Liver (tissue), 9 donors: Measurements from ENCODE around the gene PEX11G. TPM values are rescaled to one million over a fixed set of nuclear protein-coding genes. Genes with fewer than 3 reads are reported as not detected.

Experiments used
- DNase-seq: peaks from one replicate; pipeline ENCODE4 v3.0.0-alpha.2; 2017; ENCODE audit warnings: low spot score
- H3K27ac ChIP-seq, 2 donors: one replicate each; pipeline ENCODE4 v1.7.0; 2013; ENCODE audit warnings: inconsistent platforms in 2 of 2, low read length in 2 of 2, control low read depth in 1 of 2, low read depth in 1 of 2, mild to moderate bottlenecking in 1 of 2
- H3K27me3 ChIP-seq, 4 donors: one replicate each; pipeline versions ENCODE4 v1.6.1 to v1.7.0; 2013; ENCODE audit warnings: low read length in 3 of 4, inconsistent platforms in 1 of 4, mild to moderate bottlenecking in 1 of 4, moderate library complexity in 1 of 4; ENCODE audit not compliant: control insufficient read depth in 4 of 4, insufficient read depth in 4 of 4
- H3K36me3 ChIP-seq, 4 donors: one replicate each; pipeline versions ENCODE4 v1.6.1 to v1.7.0; 2013; ENCODE audit warnings: low read length in 3 of 4, mild to moderate bottlenecking in 3 of 4, low read depth in 1 of 4, moderate library complexity in 1 of 4; ENCODE audit not compliant: control insufficient read depth in 4 of 4, insufficient read depth in 3 of 4
- H3K4me1 ChIP-seq, 4 donors: one replicate each; pipeline versions ENCODE4 v1.6.1 to v1.7.0; 2013; ENCODE audit warnings: low read length in 3 of 4, mild to moderate bottlenecking in 3 of 4, moderate library complexity in 1 of 4; ENCODE audit not compliant: control insufficient read depth in 4 of 4, insufficient read depth in 4 of 4
- H3K4me3 ChIP-seq, 3 donors: one replicate each; pipeline versions ENCODE4 v1.6.1 to v1.7.0; 2013; ENCODE audit warnings: low read length in 3 of 3, control low read depth in 1 of 3, low read depth in 1 of 3, mild to moderate bottlenecking in 1 of 3
- H3K9ac ChIP-seq, 2 donors: one replicate each; pipeline ENCODE4 v1.7.0; 2013; ENCODE audit warnings: low read length in 2 of 2, mild to moderate bottlenecking in 2 of 2, moderate library complexity in 2 of 2, control low read depth in 1 of 2, low read depth in 1 of 2
- H3K9me3 ChIP-seq, 4 donors: one replicate each; pipeline versions ENCODE4 v1.6.1 to v1.7.0; 2013; ENCODE audit warnings: low read length in 3 of 4; ENCODE audit not compliant: control insufficient read depth in 4 of 4
- EGR1 ChIP-seq, 2 donors: IDR thresholded peaks; 2 replicates each; pipeline ENCODE4 v1.6.1; 2016 to 2018; ENCODE audit warnings: antibody characterized with exemption in 2 of 2, low read depth in 2 of 2
- FOXA1 ChIP-seq: IDR thresholded peaks from 2 replicates; pipeline ENCODE4 v1.6.1; 2016; ENCODE audit warnings: antibody characterized with exemption
- FOXA2 ChIP-seq: IDR thresholded peaks from 2 replicates; pipeline ENCODE4 v1.6.1; 2016; ENCODE audit warnings: antibody characterized with exemption
- GABPA ChIP-seq, 2 donors: IDR thresholded peaks in 1 of 2; conservative IDR thresholded peaks in 1 of 2; 2 replicates each; pipeline ENCODE4 v1.6.1; 2016; ENCODE audit warnings: antibody characterized with exemption in 2 of 2, mild to moderate bottlenecking in 1 of 2, moderate library complexity in 1 of 2
- HNF4A ChIP-seq, 2 donors: conservative IDR thresholded peaks; 2 replicates each; pipeline ENCODE4 v1.6.1; 2016; ENCODE audit warnings: antibody characterized with exemption in 2 of 2, mild to moderate bottlenecking in 2 of 2
- HNF4G ChIP-seq: IDR thresholded peaks from 2 replicates; pipeline ENCODE4 v1.6.1; 2016; ENCODE audit warnings: antibody characterized with exemption
- JUND ChIP-seq, 2 donors: IDR thresholded peaks; 2 replicates each; pipeline ENCODE4 v1.6.1; 2016; ENCODE audit warnings: antibody characterized with exemption in 2 of 2
- MAX ChIP-seq: IDR thresholded peaks from 2 replicates; pipeline ENCODE4 v1.6.1; 2016; ENCODE audit warnings: antibody characterized with exemption
- NR2F2 ChIP-seq: IDR thresholded peaks from 2 replicates; pipeline ENCODE4 v1.6.1; 2016; ENCODE audit warnings: antibody characterized with exemption
- RAD21 ChIP-seq, 2 donors: IDR thresholded peaks; 2 replicates each; pipeline ENCODE4 v1.6.1; 2016; ENCODE audit warnings: antibody characterized with exemption in 2 of 2, mild to moderate bottlenecking in 2 of 2
- RXRA ChIP-seq, 2 donors: IDR thresholded peaks; 2 replicates each; pipeline ENCODE4 v1.6.1; 2017 to 2018; ENCODE audit warnings: antibody characterized with exemption in 2 of 2, mild to moderate bottlenecking in 1 of 2
- SP1 ChIP-seq: IDR thresholded peaks from 2 replicates; pipeline ENCODE4 v1.6.1; 2018; ENCODE audit warnings: antibody characterized with exemption, mild to moderate bottlenecking
- TAF1 ChIP-seq: conservative IDR thresholded peaks from 2 replicates; pipeline ENCODE4 v1.6.1; 2016; ENCODE audit warnings: antibody characterized with exemption, mild to moderate bottlenecking
- YY1 ChIP-seq: IDR thresholded peaks from 2 replicates; pipeline ENCODE4 v1.6.1; 2016; ENCODE audit warnings: antibody characterized with exemption, mild to moderate bottlenecking
- ZBTB33 ChIP-seq: IDR thresholded peaks from 2 replicates; pipeline ENCODE4 v1.6.1; 2016; ENCODE audit warnings: antibody characterized with exemption
- WGBS: extraction: QIAGEN DNeasy Blood & Tissue Kit; methylation state at CpG from one replicate; pipeline ENCODE4 v1.1.7; 2013; 5-methylcytosine and 5-hydroxymethylcytosine counted together
- polyA plus RNA-seq, 2 donors: library from polyadenylated mRNA; stranded (reverse) in 1 of 2; unstranded in 1 of 2; fragments of 200-250 nt in 1 of 2; fragments of >200 nt in 1 of 2; fragmentation: Nextera tagmentation in 1 of 2; extraction: Ambion mirVana in 1 of 2; gene quantifications; one replicate each; pipeline versions ENCODE4 v1.2.1 to v1.2.3, GENCODE V29; 2013 to 2015
- total RNA-seq, 2 donors: library from RNA; depleted of rRNA; stranded (reverse); fragments of >200 nt; gene quantifications; one replicate each; pipeline ENCODE4 v1.2.3, GENCODE V29; 2014
- TF ChIP-seq, protein P1 (sequence below): IDR thresholded peaks from 2 replicates; pipeline ENCODE4 v1.6.1; 2016; ENCODE audit warnings: antibody characterized with exemption
- TF ChIP-seq, protein P2 (sequence below): IDR thresholded peaks from 2 replicates; pipeline ENCODE4 v1.6.1; 2016; ENCODE audit warnings: antibody characterized with exemption, mild to moderate bottlenecking
- TF ChIP-seq, protein P3 (sequence below): fragments of 150-350 bp; IDR thresholded peaks from 2 replicates; pipeline ENCODE4 v1.5.1; 2017; ENCODE audit warnings: improper control_type of control experiment, low read depth, low read length; ENCODE audit not compliant: missing input control
- donor health status: healthy.
- donor health status: healthy.
- donor health status: healthy.
- donor health status: healthy.
- donor health status: healthy.

Gene PEX11G
- 1 to 10 TPM; 1.9 to 7.7 TPM for total RNA-seq
- polyA plus RNA-seq, result 10 to 100 TPM in 1 of 2 donors, 1 to 10 TPM in 1; 8.6 to 10.9 TPM

DNA sequence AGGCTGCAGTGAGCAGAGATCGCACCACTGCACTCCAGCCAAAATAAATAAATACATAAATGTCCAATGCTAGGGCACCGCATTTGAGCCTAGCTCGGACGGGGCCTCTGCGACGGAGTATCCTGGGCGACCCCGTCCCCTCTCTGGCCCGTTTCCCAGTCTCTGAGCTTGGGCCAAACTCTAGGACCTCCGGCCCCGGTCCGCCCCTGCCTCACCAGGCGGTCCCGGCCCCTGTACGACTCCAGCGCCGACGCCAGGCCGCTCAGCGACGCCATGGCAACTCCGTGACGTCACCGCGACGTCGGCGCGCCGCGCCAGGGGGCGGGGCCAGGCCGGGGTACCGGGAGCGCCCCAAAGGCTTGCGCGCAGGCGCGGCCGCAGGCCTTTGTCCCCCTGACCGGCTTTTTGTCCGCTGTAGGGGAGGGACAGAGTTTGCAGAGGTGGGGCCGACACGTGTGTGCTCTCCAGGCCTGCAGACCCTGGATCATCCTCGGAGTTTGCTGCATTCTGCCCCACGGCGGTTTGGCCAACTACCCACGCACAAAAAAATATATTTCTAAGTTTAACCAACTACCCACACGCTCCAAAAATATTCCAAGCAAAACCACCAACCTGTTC, at the start of gene PEX11G:
Gene PEX11G, minus strand, starts transcription at position 300 of the 618 bp plus-strand sequence. Its CDS starts 25 bp downstream, at position 275.
- peak within 1 kb of the TSS; percentile 64 to 85 for H3K9ac ChIP-seq
- peak; percentile 95 for DNase-seq
- H3K36me3 ChIP-seq, result peaks cover 0 to 2% (median 0%) of the 10 kb centered on the region in 4 donors
- under 1% methylated on average over 49 of the region's 49 CpGs for WGBS
- no peaks in the 10 kb centered on the region for H3K9me3 ChIP-seq
- peaks cover 0 to 14% (median 7%) of the 10 kb centered on the region in 4 donors for H3K4me1 ChIP-seq
- no peak for TF ChIP-seq FOXA1
- TF ChIP-seq, protein P1, sequence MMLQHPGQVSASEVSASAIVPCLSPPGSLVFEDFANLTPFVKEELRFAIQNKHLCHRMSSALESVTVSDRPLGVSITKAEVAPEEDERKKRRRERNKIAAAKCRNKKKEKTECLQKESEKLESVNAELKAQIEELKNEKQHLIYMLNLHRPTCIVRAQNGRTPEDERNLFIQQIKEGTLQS, result no peak
- no peak for TF ChIP-seq TAF1
- no peak for TF ChIP-seq FOXA2
- TF ChIP-seq YY1, result peak; percentile 8
- no peak for TF ChIP-seq ZBTB33
- TF ChIP-seq MAX, result peak; percentile 56
- H3K4me3 ChIP-seq, result peak within 1 kb of the TSS; percentile 68 to 79 (median 72)
- peak within 1 kb of the TSS; percentile 83 to 96 for H3K27ac ChIP-seq
- H3K27me3 ChIP-seq, result no peaks in the 10 kb centered on the region

DNA sequence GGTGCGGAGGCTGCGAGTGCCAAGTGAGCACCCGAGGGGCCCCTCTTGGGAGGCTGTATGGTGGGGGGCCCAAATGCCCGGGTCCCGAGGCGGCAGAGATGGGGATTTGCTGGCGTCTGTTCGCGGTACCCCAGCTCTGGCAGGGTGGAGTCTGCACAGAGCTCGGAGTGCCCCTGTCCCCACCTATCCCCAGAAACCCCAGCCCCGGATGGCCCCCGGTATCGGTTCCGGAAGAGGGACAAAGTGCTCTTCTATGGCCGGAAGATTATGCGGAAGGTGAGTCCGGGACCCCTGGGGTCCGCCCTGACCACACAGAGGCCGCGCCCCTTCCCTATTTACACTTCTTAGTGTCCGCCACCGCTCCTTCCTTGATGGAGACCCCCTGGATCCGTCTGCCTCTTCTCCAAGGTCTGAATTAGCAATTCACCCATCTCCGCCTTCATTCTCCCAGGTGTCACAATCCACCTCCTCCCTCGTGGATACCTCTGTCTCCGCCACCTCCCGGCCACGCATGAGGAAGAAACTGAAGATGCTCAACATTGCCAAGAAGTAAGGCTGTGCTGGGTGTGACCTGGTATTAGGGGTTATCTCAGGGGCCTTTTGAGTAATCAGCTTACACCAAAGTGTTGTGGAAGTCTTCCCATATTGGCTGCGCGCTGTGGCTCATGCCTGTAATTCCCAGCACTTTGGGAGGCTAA, 47.3 kb upstream of the PEX11G start:
- Histone ChIP-seq H3K4me1 (peaks cover 4 to 31% (median 22%) of the 10 kb centered on the region in 4 donors), H3K9ac (peak overlapping the region in 1 of 2 donors; percentile 88), H3K4me3 (peak overlapping the region; percentile 59 to 94 (median 71)), H3K36me3 (peaks cover 3 to 25% (median 6%) of the 10 kb centered on the region in 4 donors), H3K9me3 (no peaks in the 10 kb centered on the region), H3K27ac (peak overlapping the region; percentile 84 to 95), H3K27me3 (no peaks in the 10 kb centered on the region)
- DNase-seq, result peak; percentile 61
- 35% methylated on average over 30 of the region's 30 CpGs for WGBS
- no peak for TF ChIP-seq JUND (IDR thresholded peaks at IDR 0.05)
- TF ChIP-seq RXRA (IDR thresholded peaks at IDR 0.05), result no peak
- no peak for TF ChIP-seq HNF4A (conservative IDR thresholded peaks at IDR 0.05)
- TF ChIP-seq, protein P2, sequence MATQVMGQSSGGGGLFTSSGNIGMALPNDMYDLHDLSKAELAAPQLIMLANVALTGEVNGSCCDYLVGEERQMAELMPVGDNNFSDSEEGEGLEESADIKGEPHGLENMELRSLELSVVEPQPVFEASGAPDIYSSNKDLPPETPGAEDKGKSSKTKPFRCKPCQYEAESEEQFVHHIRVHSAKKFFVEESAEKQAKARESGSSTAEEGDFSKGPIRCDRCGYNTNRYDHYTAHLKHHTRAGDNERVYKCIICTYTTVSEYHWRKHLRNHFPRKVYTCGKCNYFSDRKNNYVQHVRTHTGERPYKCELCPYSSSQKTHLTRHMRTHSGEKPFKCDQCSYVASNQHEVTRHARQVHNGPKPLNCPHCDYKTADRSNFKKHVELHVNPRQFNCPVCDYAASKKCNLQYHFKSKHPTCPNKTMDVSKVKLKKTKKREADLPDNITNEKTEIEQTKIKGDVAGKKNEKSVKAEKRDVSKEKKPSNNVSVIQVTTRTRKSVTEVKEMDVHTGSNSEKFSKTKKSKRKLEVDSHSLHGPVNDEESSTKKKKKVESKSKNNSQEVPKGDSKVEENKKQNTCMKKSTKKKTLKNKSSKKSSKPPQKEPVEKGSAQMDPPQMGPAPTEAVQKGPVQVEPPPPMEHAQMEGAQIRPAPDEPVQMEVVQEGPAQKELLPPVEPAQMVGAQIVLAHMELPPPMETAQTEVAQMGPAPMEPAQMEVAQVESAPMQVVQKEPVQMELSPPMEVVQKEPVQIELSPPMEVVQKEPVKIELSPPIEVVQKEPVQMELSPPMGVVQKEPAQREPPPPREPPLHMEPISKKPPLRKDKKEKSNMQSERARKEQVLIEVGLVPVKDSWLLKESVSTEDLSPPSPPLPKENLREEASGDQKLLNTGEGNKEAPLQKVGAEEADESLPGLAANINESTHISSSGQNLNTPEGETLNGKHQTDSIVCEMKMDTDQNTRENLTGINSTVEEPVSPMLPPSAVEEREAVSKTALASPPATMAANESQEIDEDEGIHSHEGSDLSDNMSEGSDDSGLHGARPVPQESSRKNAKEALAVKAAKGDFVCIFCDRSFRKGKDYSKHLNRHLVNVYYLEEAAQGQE, result no peak
- no peak for TF ChIP-seq GABPA (IDR thresholded peaks at IDR 0.05 in 1 of 2, conservative IDR thresholded peaks at IDR 0.05 in 1 of 2)
- no peak for TF ChIP-seq YY1
- no peak for TF ChIP-seq EGR1 (IDR thresholded peaks at IDR 0.05; ENCODE audit: low read depth in 2 of 2)
- no peak for TF ChIP-seq SP1
- TF ChIP-seq MAX, result no peak
- no peak for TF ChIP-seq NR2F2
- TF ChIP-seq TAF1, result no peak
- TF ChIP-seq, protein P3, sequence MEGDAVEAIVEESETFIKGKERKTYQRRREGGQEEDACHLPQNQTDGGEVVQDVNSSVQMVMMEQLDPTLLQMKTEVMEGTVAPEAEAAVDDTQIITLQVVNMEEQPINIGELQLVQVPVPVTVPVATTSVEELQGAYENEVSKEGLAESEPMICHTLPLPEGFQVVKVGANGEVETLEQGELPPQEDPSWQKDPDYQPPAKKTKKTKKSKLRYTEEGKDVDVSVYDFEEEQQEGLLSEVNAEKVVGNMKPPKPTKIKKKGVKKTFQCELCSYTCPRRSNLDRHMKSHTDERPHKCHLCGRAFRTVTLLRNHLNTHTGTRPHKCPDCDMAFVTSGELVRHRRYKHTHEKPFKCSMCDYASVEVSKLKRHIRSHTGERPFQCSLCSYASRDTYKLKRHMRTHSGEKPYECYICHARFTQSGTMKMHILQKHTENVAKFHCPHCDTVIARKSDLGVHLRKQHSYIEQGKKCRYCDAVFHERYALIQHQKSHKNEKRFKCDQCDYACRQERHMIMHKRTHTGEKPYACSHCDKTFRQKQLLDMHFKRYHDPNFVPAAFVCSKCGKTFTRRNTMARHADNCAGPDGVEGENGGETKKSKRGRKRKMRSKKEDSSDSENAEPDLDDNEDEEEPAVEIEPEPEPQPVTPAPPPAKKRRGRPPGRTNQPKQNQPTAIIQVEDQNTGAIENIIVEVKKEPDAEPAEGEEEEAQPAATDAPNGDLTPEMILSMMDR, result no peak
- TF ChIP-seq, protein P1, result no peak
- TF ChIP-seq ZBTB33, result no peak
- TF ChIP-seq HNF4G, result no peak
- TF ChIP-seq RAD21 (IDR thresholded peaks at IDR 0.05), result no peak
